ENCODE results near the gene PPP2R2D. TPM values are rescaled to one million over a fixed set of nuclear protein-coding genes. Genes with fewer than 3 reads are reported as not detected.
"Not testable (repeated sequence)": the region's sequence is repeated elsewhere in the genome, so short reads cannot be mapped to it uniquely, and the experiment has no call there.

Gene PPP2R2D
- total RNA-seq, 1 experiment from 2014 or later, result 40.3 TPM

- Histone ChIP-seq H3K79me2 (ENCODE audit: low read length) (peaks cover 91% of the 10 kb centered on the region), H3K27ac (ENCODE audit: low read length) (no peak overlapping the region), H2AFZ (ENCODE audit: low read length) (no peak overlapping the region), H3F3A (ENCODE audit: low read length, unreplicated experiment) (no peaks in the 10 kb centered on the region), H3K4me3 (ENCODE audit: low read length) (no peak overlapping the region), H3K9me3 (ENCODE audit: low read length) (no peaks in the 10 kb centered on the region), H3K4me1 (ENCODE audit: insufficient read depth, low read length) (peaks cover 26% of the 10 kb centered on the region), H3K9me2 (replicated peaks; ENCODE audit: low read length) (no peaks in the 10 kb centered on the region), H3K36me3 (ENCODE audit: low read depth, low read length) (peaks cover 16% of the 10 kb centered on the region; the same call in 1 of the 2 replicates), H4K20me1 (ENCODE audit: low read length) (peaks cover 48% of the 10 kb centered on the region), H3K9ac (ENCODE audit: low read length) (no peak overlapping the region), H3K4me2 (ENCODE audit: low read length) (no peak overlapping the region), H3K27me3 (ENCODE audit: low read length) (no peaks in the 10 kb centered on the region)
- DNase-seq, result no peak
- ATAC-seq, result no peak
- ChIA-PET CTCF (no interaction called here), POLR2A (ENCODE audit: unreplicated experiment) (no interaction called here)
- BruUV-seq (replicated peaks), result no TSS peak
- intact Hi-C loops (cut with micrococcal nuclease), result no loop called here
- TF ChIP-seq CTCF (conservative IDR thresholded peaks at IDR 0.05; ENCODE audit: low read depth, low read length) (no peak), EZH2phosphoT487 (IDR thresholded peaks at IDR 0.05; ENCODE audit: borderline replicate concordance, low read length) (no peak), EZH2 (IDR thresholded peaks at IDR 0.05; ENCODE audit: low read length, unreplicated experiment) (no peak)
These were observed 11.8 kb downstream of the PPP2R2D start for GRCh38 chr10:131912620-131913019.

GRCh38 chr10:131915484-131915883 is 14.7 kb downstream of the PPP2R2D start:
- intact Hi-C loops (cut with micrococcal nuclease), result no loop called here
- Histone ChIP-seq H4K20me1 (ENCODE audit: low read length) (peaks cover 28% of the 10 kb centered on the region; the same call in 1 of the 2 replicates), H2AFZ (ENCODE audit: low read length) (no peak overlapping the region), H3K4me1 (ENCODE audit: insufficient read depth, low read length) (peaks cover 6% of the 10 kb centered on the region; the same call in 1 of the 2 replicates), H3F3A (ENCODE audit: low read length, unreplicated experiment) (no peaks in the 10 kb centered on the region), H3K4me3 (ENCODE audit: low read length) (no peak overlapping the region), H3K9me2 (replicated peaks; ENCODE audit: low read length) (no peaks in the 10 kb centered on the region), H3K9me3 (ENCODE audit: low read length) (no peaks in the 10 kb centered on the region), H3K36me3 (ENCODE audit: low read depth, low read length) (peaks cover 8% of the 10 kb centered on the region; the same call in 1 of the 2 replicates), H3K79me2 (ENCODE audit: low read length) (peaks cover 75% of the 10 kb centered on the region), H3K9ac (ENCODE audit: low read length) (no peak overlapping the region), H3K27ac (ENCODE audit: low read length) (no peak overlapping the region), H3K4me2 (ENCODE audit: low read length) (no peak overlapping the region), H3K27me3 (ENCODE audit: low read length) (no peaks in the 10 kb centered on the region)
- ChIA-PET POLR2A (ENCODE audit: unreplicated experiment) (no interaction called here), CTCF (no interaction called here)
- no peak for ATAC-seq
- DNase-seq, result no peak
- BruUV-seq (replicated peaks), result no TSS peak
- no peak for TF ChIP-seq EZH2 (IDR thresholded peaks at IDR 0.05; ENCODE audit: low read length, unreplicated experiment)
- no peak for TF ChIP-seq EZH2phosphoT487 (IDR thresholded peaks at IDR 0.05; ENCODE audit: borderline replicate concordance, low read length)
- no peak for TF ChIP-seq CTCF (conservative IDR thresholded peaks at IDR 0.05; ENCODE audit: low read depth, low read length)

GRCh38 chr10:131915990-131916766 is 15.4 kb downstream of the PPP2R2D start:
- Histone ChIP-seq H4K20me1 (ENCODE audit: low read length) (peaks cover 23% of the 10 kb centered on the region; the same call in 1 of the 2 replicates), H3K9me3 (ENCODE audit: low read length) (no peaks in the 10 kb centered on the region), H3K9me2 (replicated peaks; ENCODE audit: low read length) (no peaks in the 10 kb centered on the region), H3K79me2 (ENCODE audit: low read length) (peaks cover 75% of the 10 kb centered on the region), H3K27me3 (ENCODE audit: low read length) (no peaks in the 10 kb centered on the region), H3K36me3 (ENCODE audit: low read depth, low read length) (peaks cover 8% of the 10 kb centered on the region; the same call in 1 of the 2 replicates), H3K4me3 (ENCODE audit: low read length) (no peak overlapping the region), H3K4me1 (ENCODE audit: insufficient read depth, low read length) (peaks cover 6% of the 10 kb centered on the region; the same call in 1 of the 2 replicates), H3K4me2 (ENCODE audit: low read length) (no peak overlapping the region), H2AFZ (ENCODE audit: low read length) (no peak overlapping the region), H3K27ac (ENCODE audit: low read length) (no peak overlapping the region), H3K9ac (ENCODE audit: low read length) (no peak overlapping the region), H3F3A (ENCODE audit: low read length, unreplicated experiment) (no peaks in the 10 kb centered on the region)
- BruUV-seq (replicated peaks), result no TSS peak
- TF ChIP-seq CTCF (conservative IDR thresholded peaks at IDR 0.05; ENCODE audit: low read depth, low read length) (no peak), EZH2phosphoT487 (IDR thresholded peaks at IDR 0.05; ENCODE audit: borderline replicate concordance, low read length) (no peak), EZH2 (IDR thresholded peaks at IDR 0.05; ENCODE audit: low read length, unreplicated experiment) (no peak)
- DNase-seq (no peak), ATAC-seq (no peak)
- ChIA-PET POLR2A (ENCODE audit: unreplicated experiment) (no interaction called here), CTCF (no interaction called here)
- intact Hi-C loops (cut with micrococcal nuclease), result no loop called here

- H3K9me3 ChIP-seq (ENCODE audit: low read length); POLR2A ChIA-PET (ENCODE audit: unreplicated experiment); BruUV-seq (replicated peaks); CTCF ChIA-PET; intact Hi-C loops (cut with micrococcal nuclease); DNase-seq; H2AFZ ChIP-seq (ENCODE audit: low read length); H3K9me2 ChIP-seq (replicated peaks; ENCODE audit: low read length); H3K36me3 ChIP-seq (ENCODE audit: low read depth, low read length); H3K4me2 ChIP-seq (ENCODE audit: low read length); H3K4me1 ChIP-seq (ENCODE audit: insufficient read depth, low read length); H3K4me3 ChIP-seq (ENCODE audit: low read length); H3K27me3 ChIP-seq (ENCODE audit: low read length); H3K9ac ChIP-seq (ENCODE audit: low read length); ATAC-seq; H3K27ac ChIP-seq (ENCODE audit: low read length); H3F3A ChIP-seq (ENCODE audit: low read length, unreplicated experiment): not testable (repeated sequence)
- Histone ChIP-seq H3K79me2 (ENCODE audit: low read length) (peaks cover 75% of the 10 kb centered on the region), H4K20me1 (ENCODE audit: low read length) (peaks cover 19% of the 10 kb centered on the region; the same call in 1 of the 2 replicates)
These were observed 16.0 kb downstream of the PPP2R2D start for GRCh38 chr10:131916767-131917160.

Measured in PC-3 (cell line).